ENCODE data around the gene POLR2E. TPM values are rescaled to one million over a fixed set of nuclear protein-coding genes. Genes with fewer than 3 reads are reported as not detected.

Gene POLR2E
- total and polyA plus RNA-seq, 10 of the 15 experiments (the other 5 are each of a cell fraction or from before 2014, with no cell fraction given): 4.0 to 487 (median 200) TPM

DNA sequence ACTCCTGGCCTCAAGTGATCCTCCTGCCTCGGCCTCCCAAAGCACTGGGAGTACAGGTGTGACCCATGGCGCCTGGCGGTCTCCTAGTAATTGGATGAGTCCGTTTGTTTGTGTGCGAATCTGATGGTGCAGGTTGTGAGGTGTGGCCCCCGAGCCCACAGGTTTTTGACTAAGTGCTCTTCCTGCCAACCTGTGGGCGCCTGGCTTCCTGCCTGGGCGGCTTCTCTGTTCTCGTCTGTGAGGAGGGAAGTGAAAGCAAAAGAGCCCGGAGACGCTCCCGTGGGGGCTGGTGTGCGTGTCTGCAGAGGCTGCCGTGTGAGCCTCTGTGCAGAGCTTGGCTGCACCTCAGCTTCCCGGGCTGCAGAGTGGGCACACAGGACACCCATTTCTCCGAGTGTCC, 18.2 kb downstream of the POLR2E start (continued):
- TF ChIP-seq, protein P1, sequence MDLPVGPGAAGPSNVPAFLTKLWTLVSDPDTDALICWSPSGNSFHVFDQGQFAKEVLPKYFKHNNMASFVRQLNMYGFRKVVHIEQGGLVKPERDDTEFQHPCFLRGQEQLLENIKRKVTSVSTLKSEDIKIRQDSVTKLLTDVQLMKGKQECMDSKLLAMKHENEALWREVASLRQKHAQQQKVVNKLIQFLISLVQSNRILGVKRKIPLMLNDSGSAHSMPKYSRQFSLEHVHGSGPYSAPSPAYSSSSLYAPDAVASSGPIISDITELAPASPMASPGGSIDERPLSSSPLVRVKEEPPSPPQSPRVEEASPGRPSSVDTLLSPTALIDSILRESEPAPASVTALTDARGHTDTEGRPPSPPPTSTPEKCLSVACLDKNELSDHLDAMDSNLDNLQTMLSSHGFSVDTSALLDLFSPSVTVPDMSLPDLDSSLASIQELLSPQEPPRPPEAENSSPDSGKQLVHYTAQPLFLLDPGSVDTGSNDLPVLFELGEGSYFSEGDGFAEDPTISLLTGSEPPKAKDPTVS (IDR thresholded peaks at IDR 0.05; ENCODE audit: low read depth, low read length): no peak
- TF ChIP-seq SRF (IDR thresholded peaks at IDR 0.05; ENCODE audit: low read depth in 2 of 2, low read length in 2 of 2) (no peak), WRNIP1 (IDR thresholded peaks at IDR 0.05; ENCODE audit: borderline replicate concordance, low read depth, low read length) (no peak), LARP7 (IDR thresholded peaks at IDR 0.05) (peak; percentile 60; the same call in 1 of the 2 replicates), BRCA1 (IDR thresholded peaks at IDR 0.05; ENCODE audit: low read depth, low read length) (no peak), ATF7 (IDR thresholded peaks at IDR 0.05; ENCODE audit: low read depth) (peak; percentile 66; the same call in 1 of the 2 replicates), ASH2L (IDR thresholded peaks at IDR 0.05; ENCODE audit: borderline replicate concordance, low read depth) (no peak), NRF1 (conservative IDR thresholded peaks at IDR 0.05; ENCODE audit: low read depth, low read length) (no peak), HCFC1 (IDR thresholded peaks at IDR 0.05; ENCODE audit: low read length) (no peak), PML (IDR thresholded peaks at IDR 0.05; ENCODE audit: low read length) (peak; percentile 66; the same call in 1 of the 2 replicates), ZZZ3 (IDR thresholded peaks at IDR 0.05; ENCODE audit: control insufficient read depth, insufficient read length, low read depth) (no peak), MTA2 (IDR thresholded peaks at IDR 0.05; ENCODE audit: low read depth) (peak; percentile 88), CREB1 (IDR thresholded peaks at IDR 0.05; ENCODE audit: low read depth) (peak; percentile 66; the same call in 1 of the 2 replicates), KDM1A (IDR thresholded peaks at IDR 0.05; ENCODE audit: borderline replicate concordance) (no peak), RAD21 (IDR thresholded peaks at IDR 0.05; ENCODE audit: insufficient read depth, low read depth, low read length) (no peak), RUNX3 (IDR thresholded peaks at IDR 0.05; ENCODE audit: low read length) (peak; percentile 88)
- TF ChIP-seq, protein P2, sequence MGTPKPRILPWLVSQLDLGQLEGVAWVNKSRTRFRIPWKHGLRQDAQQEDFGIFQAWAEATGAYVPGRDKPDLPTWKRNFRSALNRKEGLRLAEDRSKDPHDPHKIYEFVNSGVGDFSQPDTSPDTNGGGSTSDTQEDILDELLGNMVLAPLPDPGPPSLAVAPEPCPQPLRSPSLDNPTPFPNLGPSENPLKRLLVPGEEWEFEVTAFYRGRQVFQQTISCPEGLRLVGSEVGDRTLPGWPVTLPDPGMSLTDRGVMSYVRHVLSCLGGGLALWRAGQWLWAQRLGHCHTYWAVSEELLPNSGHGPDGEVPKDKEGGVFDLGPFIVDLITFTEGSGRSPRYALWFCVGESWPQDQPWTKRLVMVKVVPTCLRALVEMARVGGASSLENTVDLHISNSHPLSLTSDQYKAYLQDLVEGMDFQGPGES (IDR thresholded peaks at IDR 0.05): no peak
- TF ChIP-seq, protein P3, sequence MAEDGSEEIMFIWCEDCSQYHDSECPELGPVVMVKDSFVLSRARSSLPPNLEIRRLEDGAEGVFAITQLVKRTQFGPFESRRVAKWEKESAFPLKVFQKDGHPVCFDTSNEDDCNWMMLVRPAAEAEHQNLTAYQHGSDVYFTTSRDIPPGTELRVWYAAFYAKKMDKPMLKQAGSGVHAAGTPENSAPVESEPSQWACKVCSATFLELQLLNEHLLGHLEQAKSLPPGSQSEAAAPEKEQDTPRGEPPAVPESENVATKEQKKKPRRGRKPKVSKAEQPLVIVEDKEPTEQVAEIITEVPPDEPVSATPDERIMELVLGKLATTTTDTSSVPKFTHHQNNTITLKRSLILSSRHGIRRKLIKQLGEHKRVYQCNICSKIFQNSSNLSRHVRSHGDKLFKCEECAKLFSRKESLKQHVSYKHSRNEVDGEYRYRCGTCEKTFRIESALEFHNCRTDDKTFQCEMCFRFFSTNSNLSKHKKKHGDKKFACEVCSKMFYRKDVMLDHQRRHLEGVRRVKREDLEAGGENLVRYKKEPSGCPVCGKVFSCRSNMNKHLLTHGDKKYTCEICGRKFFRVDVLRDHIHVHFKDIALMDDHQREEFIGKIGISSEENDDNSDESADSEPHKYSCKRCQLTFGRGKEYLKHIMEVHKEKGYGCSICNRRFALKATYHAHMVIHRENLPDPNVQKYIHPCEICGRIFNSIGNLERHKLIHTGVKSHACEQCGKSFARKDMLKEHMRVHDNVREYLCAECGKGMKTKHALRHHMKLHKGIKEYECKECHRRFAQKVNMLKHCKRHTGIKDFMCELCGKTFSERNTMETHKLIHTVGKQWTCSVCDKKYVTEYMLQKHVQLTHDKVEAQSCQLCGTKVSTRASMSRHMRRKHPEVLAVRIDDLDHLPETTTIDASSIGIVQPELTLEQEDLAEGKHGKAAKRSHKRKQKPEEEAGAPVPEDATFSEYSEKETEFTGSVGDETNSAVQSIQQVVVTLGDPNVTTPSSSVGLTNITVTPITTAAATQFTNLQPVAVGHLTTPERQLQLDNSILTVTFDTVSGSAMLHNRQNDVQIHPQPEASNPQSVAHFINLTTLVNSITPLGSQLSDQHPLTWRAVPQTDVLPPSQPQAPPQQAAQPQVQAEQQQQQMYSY (CRISPR knock-in tag; IDR thresholded peaks at IDR 0.05): no peak
- TF ChIP-seq, protein P4, sequence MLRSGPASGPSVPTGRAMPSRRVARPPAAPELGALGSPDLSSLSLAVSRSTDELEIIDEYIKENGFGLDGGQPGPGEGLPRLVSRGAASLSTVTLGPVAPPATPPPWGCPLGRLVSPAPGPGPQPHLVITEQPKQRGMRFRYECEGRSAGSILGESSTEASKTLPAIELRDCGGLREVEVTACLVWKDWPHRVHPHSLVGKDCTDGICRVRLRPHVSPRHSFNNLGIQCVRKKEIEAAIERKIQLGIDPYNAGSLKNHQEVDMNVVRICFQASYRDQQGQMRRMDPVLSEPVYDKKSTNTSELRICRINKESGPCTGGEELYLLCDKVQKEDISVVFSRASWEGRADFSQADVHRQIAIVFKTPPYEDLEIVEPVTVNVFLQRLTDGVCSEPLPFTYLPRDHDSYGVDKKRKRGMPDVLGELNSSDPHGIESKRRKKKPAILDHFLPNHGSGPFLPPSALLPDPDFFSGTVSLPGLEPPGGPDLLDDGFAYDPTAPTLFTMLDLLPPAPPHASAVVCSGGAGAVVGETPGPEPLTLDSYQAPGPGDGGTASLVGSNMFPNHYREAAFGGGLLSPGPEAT (IDR thresholded peaks at IDR 0.05; ENCODE audit: low read depth): peak; percentile 77
- TF ChIP-seq, protein P5, sequence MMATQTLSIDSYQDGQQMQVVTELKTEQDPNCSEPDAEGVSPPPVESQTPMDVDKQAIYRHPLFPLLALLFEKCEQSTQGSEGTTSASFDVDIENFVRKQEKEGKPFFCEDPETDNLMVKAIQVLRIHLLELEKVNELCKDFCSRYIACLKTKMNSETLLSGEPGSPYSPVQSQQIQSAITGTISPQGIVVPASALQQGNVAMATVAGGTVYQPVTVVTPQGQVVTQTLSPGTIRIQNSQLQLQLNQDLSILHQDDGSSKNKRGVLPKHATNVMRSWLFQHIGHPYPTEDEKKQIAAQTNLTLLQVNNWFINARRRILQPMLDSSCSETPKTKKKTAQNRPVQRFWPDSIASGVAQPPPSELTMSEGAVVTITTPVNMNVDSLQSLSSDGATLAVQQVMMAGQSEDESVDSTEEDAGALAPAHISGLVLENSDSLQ (IDR thresholded peaks at IDR 0.05): 0 out of 2 replicates have a peak, but pooled peaks have one; percentile 16
- TF ChIP-seq, protein P6, sequence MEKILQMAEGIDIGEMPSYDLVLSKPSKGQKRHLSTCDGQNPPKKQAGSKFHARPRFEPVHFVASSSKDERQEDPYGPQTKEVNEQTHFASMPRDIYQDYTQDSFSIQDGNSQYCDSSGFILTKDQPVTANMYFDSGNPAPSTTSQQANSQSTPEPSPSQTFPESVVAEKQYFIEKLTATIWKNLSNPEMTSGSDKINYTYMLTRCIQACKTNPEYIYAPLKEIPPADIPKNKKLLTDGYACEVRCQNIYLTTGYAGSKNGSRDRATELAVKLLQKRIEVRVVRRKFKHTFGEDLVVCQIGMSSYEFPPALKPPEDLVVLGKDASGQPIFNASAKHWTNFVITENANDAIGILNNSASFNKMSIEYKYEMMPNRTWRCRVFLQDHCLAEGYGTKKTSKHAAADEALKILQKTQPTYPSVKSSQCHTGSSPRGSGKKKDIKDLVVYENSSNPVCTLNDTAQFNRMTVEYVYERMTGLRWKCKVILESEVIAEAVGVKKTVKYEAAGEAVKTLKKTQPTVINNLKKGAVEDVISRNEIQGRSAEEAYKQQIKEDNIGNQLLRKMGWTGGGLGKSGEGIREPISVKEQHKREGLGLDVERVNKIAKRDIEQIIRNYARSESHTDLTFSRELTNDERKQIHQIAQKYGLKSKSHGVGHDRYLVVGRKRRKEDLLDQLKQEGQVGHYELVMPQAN (conservative IDR thresholded peaks at IDR 0.05): peak; percentile 48; the same call in 1 of the 2 replicates

All from GM12878 (cell line).